H54 (cell line): ENCODE results near the gene PRKAR1A.
"Not testable (repeated sequence)": the region's sequence is repeated elsewhere in the genome, so short reads cannot be mapped to it uniquely, and the experiment has no call there.

Experiments
- DNase-seq: peaks from one replicate; pipeline ENCODE4 v3.0.0; 2011; ENCODE audit warnings: low spot score, mixed read lengths; ENCODE audit not compliant: insufficient read length
- FAIRE-seq: peaks from 3 replicates; lab custom pipeline; 2011; peaks lifted over from hg19 to GRCh38; lab: Jason Lieb, UNC
- POLR2A ChIP-seq: IDR thresholded peaks from 2 replicates; pipeline ENCODE4 v1.6.1; 2011; ENCODE audit warnings: low read depth, mild to moderate bottlenecking, low read length

The PRKAR1A gene

DNA sequence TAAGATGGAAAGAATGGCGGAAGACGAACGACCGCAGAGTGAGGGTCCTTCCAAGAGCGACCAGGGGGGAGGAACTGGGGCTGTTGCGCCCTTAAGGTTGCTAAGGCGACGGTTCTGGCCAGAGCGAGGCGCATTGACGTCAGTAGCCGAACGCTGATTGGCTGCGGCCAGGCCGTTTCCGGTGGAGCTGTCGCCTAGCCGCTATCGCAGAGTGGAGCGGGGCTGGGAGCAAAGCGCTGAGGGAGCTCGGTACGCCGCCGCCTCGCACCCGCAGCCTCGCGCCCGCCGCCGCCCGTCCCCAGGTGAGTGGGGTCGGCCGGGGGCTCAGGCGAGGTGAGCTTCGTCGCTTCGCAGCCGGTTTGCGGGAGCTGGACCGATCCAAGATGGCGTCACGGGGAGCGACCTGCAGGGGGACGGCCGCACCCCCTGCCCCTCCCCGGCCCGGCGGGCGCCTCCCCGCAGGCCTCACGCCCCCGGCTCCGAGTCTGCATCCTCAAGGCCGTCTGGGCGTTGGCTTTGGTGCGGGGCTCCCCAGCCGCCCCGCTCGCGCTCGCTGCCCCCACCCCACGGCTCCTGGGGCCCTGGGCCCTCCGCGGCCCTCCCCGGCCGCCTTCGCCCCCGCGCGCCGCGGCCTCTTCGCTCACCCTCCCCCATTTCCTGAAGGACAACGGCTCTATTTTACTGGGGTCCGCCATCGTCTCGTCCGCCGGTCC, at the start of gene PRKAR1A:
Gene PRKAR1A, plus strand, starts transcription at position 184 of the 713 bp plus-strand sequence. CDS start 2,970 bp downstream, outside the sequence.
- peak; percentile 80 for TF ChIP-seq POLR2A
- DNase-seq (peak; percentile 97), FAIRE-seq (peak; percentile 83)

DNA sequence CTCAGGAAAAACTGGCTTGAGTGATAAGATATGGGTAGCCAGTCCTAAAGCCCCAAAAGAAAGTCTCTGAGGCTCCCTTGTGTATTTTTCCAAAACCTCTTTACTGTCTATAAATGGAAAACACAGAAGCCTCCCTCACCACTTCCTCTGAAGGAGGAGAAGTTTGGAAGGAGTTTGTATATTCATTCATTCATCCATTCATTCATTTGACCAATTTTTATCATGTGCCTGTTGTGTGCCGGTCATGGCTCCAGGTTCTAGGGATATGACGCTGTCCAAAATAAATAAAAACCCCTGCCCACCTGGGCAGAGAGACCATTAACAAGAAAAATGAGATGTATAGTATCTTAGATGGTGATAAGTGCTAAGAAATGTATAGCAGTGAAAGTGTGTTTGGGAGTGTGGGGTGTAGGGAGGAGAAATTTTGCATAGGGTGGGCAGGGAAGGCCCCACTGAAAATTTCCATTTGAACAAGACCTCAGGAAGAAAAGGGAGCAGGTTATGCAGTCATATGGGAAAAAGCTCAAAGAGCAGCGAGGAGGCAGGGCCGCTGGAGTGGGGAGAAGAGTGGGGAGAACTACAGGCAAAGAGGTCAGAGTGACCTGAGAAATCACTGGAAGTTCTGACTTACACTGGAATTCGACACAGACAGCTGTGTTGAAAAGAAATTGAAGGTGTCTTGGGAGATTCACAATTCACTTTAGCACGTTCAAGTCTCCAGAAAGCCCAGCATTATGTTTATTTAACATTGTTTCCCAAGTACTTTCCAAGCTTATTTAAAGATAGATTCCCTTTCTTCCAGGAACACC, 48.8 kb upstream of the PRKAR1A start:
- DNase-seq (no peak), FAIRE-seq (no peak)
- TF ChIP-seq POLR2A, result no peak

DNA sequence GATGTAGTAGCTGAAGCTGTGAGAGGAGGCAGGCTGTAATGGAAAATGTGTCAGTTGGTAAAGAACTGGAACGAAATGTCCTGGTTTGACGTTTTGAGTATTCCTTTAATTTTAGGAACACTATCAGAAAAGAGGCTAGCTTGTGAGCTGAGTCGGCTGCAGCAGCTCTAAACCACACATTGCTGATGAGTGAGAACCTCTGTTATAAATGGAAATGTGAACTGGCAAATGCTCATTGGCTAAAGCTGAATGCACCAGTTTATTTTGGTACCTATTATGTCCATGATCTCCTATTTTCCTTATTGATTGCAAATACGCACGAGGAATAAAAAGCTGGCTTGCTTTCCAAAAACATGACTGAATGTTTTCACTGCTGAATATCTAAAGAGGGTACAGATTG, 43.9 kb upstream of the PRKAR1A start:
- DNase-seq (no peak), FAIRE-seq (no peak)
- no peak for TF ChIP-seq POLR2A

DNA sequence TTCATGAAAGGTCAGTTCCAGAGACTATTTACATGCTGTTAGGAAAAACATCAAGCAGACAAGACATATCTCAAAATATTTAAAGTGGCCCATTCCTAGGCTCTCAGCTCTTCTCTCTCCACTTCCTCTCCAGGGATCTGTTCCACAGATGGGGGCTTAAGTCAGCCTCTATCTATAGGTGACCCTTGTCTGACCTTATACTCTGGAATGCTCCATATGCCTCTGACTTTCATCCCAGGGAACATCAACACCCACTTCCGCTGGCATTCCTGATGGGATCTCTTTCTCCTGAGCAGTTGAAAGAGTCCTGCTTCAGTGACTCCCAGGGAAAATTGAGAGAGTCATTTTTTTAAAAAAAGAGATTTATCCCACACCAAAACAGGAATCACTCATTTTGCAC, 43.4 kb upstream of the PRKAR1A start:
- TF ChIP-seq POLR2A, result no peak
- FAIRE-seq (no peak), DNase-seq (no peak)

DNA sequence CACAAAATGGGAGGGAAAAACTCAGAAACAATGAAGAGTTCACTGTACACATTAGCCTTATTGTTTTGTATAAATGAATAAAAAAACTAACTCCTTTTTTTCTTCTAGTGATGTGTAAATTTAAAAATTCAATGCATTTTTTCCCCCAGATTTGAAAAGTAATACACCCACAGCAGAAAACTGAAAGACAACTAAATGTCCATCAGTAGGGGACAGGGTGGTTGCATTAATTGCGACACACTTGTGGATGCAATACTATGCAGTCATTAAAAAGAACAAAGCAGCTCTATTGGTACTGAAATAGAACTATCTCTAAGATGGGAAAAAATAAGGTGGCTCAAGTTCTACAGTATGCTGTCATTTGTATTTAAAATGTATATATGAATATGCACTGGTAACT, 41.3 kb upstream of the PRKAR1A start:
- DNase-seq (no peak), FAIRE-seq (no peak)
- no peak for TF ChIP-seq POLR2A

DNA sequence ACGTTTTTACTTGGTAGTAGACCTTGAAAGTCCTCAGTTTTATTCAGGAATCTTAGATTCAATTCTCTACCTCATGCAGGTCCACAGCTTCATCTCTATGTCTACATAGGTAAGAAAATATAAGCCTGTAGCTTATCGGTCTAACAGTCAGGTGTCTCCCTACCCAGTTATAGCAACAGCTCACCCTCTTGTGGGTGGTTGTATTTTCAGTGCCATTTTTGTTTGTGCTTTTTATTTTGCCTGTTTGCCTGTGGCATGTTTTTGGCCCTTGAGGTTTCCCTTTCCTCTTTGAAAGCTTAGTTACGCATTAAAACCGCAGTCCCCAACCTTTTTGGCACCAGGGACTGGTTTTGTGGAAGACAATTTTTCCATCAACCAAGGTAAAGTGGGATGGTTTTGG, 31.3 kb upstream of the PRKAR1A start:
- FAIRE-seq, result no peak
- no peak for TF ChIP-seq POLR2A

DNA sequence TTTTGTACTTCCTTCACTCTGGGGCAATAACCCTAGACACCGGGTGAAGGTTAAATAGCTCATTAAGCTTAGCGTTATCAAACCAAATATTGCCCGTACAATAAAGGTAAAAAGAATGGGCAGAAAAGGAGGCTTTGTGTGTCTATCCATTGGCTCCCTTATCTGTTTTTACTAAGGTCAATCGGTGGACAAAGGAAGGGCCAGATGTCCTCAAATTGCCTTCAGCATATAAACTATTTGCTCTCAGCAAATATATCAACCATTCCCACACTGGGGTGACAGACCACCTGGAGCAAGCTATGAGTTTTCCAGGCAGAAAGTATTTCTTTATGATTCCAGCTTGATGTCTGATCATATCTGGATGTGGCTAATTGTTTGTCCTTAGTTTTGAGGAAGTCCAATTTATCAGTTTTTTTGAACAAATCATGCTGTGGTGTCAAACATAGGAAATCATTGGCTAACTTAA, 29.6 kb upstream of the PRKAR1A start:
- DNase-seq (no peak), FAIRE-seq (no peak)
- TF ChIP-seq POLR2A, result no peak

More for the DNA sequence above, 31.3 kb upstream of the PRKAR1A start:
- no peak for DNase-seq

DNA sequence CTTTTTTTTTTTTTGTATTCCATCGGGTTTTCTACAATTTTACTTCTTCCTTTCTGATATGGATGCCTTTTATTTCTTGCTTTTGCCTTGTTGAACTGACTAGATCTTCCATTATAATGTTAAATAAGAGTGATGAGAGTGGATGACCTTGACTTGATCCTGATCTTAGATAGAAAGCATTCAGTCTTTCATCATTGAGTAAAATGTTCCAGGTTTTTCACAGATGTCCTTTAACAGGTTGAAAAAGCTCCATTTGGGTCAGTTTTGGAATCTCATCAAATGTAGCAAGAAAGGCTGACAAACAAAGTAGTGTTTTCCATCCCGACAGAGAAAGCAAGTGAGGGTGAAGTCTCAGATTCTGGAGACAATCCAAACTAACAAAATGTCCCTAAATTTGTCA, 27.8 kb upstream of the PRKAR1A start:
- no peak for FAIRE-seq
- no peak for TF ChIP-seq POLR2A

DNA sequence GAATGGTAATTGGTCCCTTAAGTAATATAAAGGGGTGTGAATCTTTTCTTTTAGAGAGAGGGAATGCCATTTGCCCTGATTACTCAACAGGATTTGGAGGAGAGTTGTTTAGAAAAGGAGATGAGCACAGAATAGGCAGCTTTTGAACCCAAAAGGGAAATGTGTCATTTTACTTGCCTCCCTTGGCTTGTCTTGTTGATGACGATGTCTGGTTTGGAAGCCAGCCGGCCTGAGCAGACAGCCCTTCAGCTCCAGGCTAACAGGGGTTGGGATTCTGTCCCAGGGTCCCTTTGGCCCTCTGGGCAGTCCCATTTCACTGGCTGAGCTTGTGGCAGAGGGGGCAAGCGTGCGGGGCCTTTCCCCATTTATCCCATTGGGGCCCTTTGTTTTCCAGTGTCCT, 22.3 kb upstream of the PRKAR1A start:
- no peak for FAIRE-seq
- TF ChIP-seq POLR2A, result no peak

More for the DNA sequence above, 27.8 kb upstream of the PRKAR1A start:
- no peak for DNase-seq

DNA sequence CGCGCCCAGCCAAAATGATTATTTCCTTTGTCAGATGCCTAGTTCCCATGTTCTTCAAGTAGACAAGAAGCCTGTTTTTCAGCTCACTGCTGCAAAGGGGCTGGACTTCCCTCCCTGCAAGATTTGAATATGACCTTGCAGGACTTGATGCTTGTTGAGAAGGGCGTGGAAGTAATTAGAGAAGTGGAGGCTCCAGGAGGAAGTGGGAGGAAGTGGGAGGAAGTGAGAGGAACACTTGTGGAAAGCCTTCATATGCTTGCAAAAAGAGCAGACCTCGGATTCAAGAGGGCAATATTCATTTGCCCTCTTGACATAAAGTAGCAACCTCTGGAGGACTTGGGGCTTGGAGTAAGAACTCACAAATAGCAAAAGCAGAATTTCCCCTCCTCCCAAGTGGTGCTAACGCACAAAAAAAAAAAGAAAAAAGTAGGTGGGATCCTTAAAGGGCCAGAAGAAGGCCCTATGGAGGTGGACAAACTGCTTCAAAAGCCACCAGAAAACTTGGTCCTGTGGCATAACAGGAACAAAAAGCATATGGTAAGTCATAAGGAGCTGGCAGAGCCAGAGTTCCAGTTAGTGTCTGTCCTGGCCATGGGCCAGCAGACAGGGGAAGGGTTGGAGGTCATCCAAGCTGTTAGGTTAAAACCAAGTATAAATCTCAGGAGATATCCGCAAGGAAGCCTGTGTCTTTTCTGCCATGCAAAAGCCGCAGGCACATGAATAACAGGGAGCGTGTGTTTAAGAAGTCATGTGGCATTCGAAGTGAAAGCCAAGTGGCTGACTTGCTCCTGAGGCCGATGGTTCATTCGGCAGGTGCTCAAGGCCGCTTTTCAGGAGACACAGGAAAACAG, 20.6 kb upstream of the PRKAR1A start:
- no peak for FAIRE-seq
- TF ChIP-seq POLR2A, result no peak

More for the DNA sequence above, 22.3 kb upstream of the PRKAR1A start:
- no peak for DNase-seq

DNA sequence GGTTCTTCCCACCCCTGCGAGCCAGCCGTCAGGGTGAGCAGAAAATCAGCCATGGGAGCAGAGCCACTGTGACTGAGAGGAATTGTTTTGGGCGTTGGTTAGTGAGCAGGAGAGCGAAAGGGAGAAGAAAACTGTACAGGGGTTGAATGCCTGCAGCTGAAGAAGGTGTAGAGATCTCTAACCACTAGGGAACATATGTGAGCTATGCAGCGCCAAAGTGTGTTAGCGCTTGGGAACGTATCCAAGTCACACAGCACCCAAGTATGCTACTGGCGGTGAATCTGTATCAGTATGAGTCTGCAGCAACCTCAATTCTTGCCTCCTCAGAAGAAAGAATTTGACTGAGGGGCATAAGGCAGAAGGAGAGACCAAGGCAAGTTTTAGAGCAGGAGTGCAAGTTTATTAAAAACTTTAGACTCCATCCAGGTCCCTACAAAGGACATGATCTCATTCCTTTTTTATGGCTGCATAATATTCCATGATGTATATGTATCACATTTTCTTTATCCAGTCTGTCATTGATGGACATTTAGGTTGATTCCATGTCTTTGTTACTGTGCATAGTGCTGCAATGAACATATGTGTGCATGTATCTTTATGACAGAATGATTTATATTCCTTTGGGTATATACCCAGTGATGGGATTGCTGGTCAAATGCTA, 19.7 kb upstream of the PRKAR1A start:
- FAIRE-seq, DNase-seq: not testable (repeated sequence)

More for the DNA sequence above, 20.6 kb upstream of the PRKAR1A start:
- no peak for DNase-seq

DNA sequence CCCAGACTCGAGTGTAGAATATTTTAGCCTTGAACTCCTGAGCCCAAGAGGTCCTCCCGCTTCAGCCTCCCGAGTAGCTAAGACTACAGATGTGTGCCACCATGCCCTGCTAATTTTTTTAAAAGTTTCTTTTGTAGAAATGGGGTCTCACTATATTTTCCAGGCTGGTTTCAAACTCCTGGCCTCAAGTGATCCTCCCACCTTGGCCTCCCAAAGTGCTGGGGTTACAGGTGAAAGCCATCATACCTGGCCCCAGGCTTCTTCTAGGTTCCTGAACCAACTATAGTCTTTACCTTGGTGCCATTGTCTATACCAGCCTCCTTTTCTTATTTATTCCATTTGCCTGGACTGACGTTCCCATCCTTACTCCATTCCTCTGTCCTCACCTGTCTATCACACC, 17.1 kb upstream of the PRKAR1A start:
- no peak for FAIRE-seq
- DNase-seq, result no peak
- no peak for TF ChIP-seq POLR2A

DNA sequence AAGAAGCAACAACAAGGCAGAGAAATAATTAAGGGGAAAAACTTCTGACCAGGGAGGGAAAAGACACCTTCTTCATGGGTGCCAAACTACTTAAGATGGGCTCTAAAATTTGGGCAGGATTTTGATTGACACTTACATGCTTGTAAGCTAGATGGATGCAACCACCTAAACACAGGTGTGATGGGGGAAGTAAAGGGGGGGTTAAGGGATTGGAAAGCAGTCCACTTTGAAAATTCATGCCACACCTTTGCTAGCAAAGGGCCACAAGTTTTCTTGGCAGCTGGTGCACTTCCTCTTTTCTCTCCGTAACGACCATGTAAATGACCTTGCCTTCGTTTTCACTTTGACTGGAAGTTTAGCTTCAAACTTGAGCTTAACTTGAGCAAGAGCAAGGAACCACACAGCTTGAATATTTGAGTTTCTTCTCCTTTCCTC, 14.3 kb upstream of the PRKAR1A start:
- no peak for TF ChIP-seq POLR2A
- DNase-seq (no peak), FAIRE-seq (no peak)
